Measurements from ENCODE around the gene SPON1. TPM values are rescaled to one million over a fixed set of nuclear protein-coding genes. Genes with fewer than 3 reads are reported as not detected.

Gene SPON1
- polyA plus RNA-seq, 2 of the 4 experiments (the other 2 are of a cell fraction): not detected

DNA sequence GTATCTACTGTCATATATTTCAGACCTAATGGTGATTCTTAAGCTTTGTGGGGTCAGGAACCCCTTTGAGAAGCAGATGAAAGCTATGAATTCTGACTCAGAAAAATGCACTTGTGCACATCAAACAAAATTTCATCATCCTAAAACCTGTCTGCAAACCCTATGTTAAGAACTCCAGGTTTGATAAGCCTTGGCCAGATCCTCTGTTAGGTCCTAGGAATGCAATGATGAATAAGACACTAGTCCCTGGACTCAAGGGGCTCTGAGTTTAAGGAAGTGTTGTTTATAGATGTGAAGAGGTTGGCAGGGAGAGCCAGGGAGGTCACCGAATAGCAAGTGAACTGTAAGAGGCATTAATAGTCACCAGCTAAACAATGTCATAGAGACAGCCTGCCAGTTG is 103.2 kb downstream of the SPON1 start:
- ATAC-seq (no peak), DNase-seq (ENCODE audit: low read depth in 1 of 2, low spot score in 1 of 2) (no peak), FAIRE-seq (no peak)
- ChIA-PET CTCF (interaction anchor here (1.8 kb wide), 1 partner anchor 83 kb away, joined by 5 read pairs; no protein-coding TSS in a partner anchor), POLR2A (no interaction called here)
- Histone ChIP-seq H3K4me3 (no peak overlapping the region), H3K9me3 (no peaks in the 10 kb centered on the region), H3K4me2 (no peak overlapping the region), H3K27ac (no peak overlapping the region), H3K4me1 (no peaks in the 10 kb centered on the region)
- WGBS (ENCODE audit: missing lambda C conversion rate): 0% methylated on average over 1 of the region's 1 CpG
- TF ChIP-seq, protein P1, sequence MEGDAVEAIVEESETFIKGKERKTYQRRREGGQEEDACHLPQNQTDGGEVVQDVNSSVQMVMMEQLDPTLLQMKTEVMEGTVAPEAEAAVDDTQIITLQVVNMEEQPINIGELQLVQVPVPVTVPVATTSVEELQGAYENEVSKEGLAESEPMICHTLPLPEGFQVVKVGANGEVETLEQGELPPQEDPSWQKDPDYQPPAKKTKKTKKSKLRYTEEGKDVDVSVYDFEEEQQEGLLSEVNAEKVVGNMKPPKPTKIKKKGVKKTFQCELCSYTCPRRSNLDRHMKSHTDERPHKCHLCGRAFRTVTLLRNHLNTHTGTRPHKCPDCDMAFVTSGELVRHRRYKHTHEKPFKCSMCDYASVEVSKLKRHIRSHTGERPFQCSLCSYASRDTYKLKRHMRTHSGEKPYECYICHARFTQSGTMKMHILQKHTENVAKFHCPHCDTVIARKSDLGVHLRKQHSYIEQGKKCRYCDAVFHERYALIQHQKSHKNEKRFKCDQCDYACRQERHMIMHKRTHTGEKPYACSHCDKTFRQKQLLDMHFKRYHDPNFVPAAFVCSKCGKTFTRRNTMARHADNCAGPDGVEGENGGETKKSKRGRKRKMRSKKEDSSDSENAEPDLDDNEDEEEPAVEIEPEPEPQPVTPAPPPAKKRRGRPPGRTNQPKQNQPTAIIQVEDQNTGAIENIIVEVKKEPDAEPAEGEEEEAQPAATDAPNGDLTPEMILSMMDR (IDR thresholded peaks at IDR 0.05): no peak

DNA sequence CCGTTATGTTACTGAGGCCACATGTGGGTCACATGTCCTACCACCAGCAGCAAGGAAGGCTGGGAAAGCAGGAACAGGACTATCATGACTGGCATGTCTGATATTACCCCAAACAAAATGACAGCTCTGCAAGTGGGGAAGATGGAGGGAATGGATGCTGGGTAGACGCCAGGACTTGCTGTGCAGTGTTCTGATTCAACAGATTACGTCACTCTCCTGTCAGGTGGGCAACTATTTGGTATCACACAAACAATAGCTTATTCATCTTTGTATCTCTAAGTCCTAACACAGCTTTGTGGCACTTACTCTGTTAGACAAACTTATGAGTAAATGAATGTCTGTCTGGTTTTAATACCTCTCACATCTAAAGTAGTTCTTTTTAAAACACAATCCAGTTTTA is 105.2 kb downstream of the SPON1 start:
- Histone ChIP-seq H3K4me1 (no peaks in the 10 kb centered on the region), H3K9me3 (no peaks in the 10 kb centered on the region), H3K4me2 (no peak overlapping the region), H3K27ac (no peak overlapping the region), H3K4me3 (no peak overlapping the region)
- no peak for ATAC-seq
- POLR2A ChIA-PET: no interaction called here
- TF ChIP-seq TFCP2L1 (CRISPR knock-in tag; IDR thresholded peaks at IDR 0.05): no peak
- TF ChIP-seq FOSL2 (IDR thresholded peaks at IDR 0.05): no peak
- no peak for TF ChIP-seq FOSL2 (CRISPR knock-in tag; IDR thresholded peaks at IDR 0.05)
- TF ChIP-seq, protein P2, sequence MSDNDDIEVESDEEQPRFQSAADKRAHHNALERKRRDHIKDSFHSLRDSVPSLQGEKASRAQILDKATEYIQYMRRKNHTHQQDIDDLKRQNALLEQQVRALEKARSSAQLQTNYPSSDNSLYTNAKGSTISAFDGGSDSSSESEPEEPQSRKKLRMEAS (IDR thresholded peaks at IDR 0.05): no peak
- TF ChIP-seq ZNF302 (CRISPR knock-in tag; IDR thresholded peaks at IDR 0.05): no peak
- no peak for TF ChIP-seq MYC (IDR thresholded peaks at IDR 0.05; ENCODE audit: borderline replicate concordance, low read length)
- no peak for TF ChIP-seq TP53 (CRISPR knock-in tag; IDR thresholded peaks at IDR 0.05)
- TF ChIP-seq SMC3 (IDR thresholded peaks at IDR 0.05): no peak
- no peak for TF ChIP-seq CBX8 (IDR thresholded peaks at IDR 0.05)
- TF ChIP-seq, protein P3, sequence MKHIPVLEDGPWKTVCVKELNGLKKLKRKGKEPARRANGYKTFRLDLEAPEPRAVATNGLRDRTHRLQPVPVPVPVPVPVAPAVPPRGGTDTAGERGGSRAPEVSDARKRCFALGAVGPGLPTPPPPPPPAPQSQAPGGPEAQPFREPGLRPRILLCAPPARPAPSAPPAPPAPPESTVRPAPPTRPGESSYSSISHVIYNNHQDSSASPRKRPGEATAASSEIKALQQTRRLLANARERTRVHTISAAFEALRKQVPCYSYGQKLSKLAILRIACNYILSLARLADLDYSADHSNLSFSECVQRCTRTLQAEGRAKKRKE (CRISPR knock-in tag; IDR thresholded peaks at IDR 0.05; ENCODE audit: low read depth): no peak
- TF ChIP-seq, protein P4, sequence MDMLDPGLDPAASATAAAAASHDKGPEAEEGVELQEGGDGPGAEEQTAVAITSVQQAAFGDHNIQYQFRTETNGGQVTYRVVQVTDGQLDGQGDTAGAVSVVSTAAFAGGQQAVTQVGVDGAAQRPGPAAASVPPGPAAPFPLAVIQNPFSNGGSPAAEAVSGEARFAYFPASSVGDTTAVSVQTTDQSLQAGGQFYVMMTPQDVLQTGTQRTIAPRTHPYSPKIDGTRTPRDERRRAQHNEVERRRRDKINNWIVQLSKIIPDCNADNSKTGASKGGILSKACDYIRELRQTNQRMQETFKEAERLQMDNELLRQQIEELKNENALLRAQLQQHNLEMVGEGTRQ (IDR thresholded peaks at IDR 0.05): no peak
- no peak for TF ChIP-seq NR3C1 (IDR thresholded peaks at IDR 0.05)
- no peak for TF ChIP-seq CHD4 (IDR thresholded peaks at IDR 0.05; ENCODE audit: borderline replicate concordance)
- TF ChIP-seq HOXA7 (CRISPR knock-in tag; IDR thresholded peaks at IDR 0.05): no peak
- TF ChIP-seq, protein P5, sequence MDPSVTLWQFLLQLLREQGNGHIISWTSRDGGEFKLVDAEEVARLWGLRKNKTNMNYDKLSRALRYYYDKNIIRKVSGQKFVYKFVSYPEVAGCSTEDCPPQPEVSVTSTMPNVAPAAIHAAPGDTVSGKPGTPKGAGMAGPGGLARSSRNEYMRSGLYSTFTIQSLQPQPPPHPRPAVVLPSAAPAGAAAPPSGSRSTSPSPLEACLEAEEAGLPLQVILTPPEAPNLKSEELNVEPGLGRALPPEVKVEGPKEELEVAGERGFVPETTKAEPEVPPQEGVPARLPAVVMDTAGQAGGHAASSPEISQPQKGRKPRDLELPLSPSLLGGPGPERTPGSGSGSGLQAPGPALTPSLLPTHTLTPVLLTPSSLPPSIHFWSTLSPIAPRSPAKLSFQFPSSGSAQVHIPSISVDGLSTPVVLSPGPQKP (IDR thresholded peaks at IDR 0.05; ENCODE audit: low read depth, low read length): no peak
- TF ChIP-seq FOXS1 (CRISPR knock-in tag; IDR thresholded peaks at IDR 0.05): no peak
- TF ChIP-seq, protein P6, sequence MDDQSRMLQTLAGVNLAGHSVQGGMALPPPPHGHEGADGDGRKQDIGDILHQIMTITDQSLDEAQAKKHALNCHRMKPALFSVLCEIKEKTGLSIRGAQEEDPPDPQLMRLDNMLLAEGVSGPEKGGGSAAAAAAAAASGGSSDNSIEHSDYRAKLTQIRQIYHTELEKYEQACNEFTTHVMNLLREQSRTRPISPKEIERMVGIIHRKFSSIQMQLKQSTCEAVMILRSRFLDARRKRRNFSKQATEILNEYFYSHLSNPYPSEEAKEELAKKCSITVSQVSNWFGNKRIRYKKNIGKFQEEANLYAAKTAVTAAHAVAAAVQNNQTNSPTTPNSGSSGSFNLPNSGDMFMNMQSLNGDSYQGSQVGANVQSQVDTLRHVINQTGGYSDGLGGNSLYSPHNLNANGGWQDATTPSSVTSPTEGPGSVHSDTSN (IDR thresholded peaks at IDR 0.05): no peak
- no peak for DNase-seq (ENCODE audit: low read depth in 1 of 2, low spot score in 1 of 2)
- WGBS (ENCODE audit: missing lambda C conversion rate): 12% methylated on average over 3 of the region's 3 CpGs
- no peak for FAIRE-seq
- CTCF ChIA-PET: interaction anchor here (0.6 kb wide), 1 partner anchor 193 kb away, joined by 3 read pairs; no protein-coding TSS in a partner anchor

DNA sequence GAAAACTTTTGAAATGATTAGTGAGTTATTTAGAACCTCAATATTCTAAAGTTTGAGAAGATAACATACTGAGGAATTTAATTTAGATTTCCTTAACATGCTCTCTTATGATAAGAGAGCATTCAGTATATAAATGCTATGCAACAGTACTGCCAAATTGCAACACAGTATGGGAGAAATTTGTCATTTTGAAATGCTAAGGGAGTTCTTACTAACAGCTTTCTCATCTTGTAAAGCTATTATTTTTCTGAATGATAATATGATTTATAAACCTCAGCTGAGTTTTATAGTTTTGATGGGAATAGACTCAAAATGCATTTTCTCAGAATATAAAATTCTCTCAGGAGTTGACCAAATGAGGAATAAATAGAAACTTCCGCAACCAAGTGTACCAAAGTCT is 108.4 kb downstream of the SPON1 start:
- ChIA-PET CTCF (interaction anchor here (1.6 kb wide), 1 partner anchor 9 kb away, joined by 5 read pairs; no protein-coding TSS in a partner anchor), POLR2A (no interaction called here)
- Histone ChIP-seq H3K4me1 (no peaks in the 10 kb centered on the region), H3K4me3 (no peak overlapping the region), H3K9me3 (no peaks in the 10 kb centered on the region), H3K4me2 (no peak overlapping the region), H3K27ac (no peak overlapping the region)
- FAIRE-seq (peak; percentile 72), DNase-seq (ENCODE audit: low read depth in 1 of 2, low spot score in 1 of 2) (no peak), ATAC-seq (no peak)
- TF ChIP-seq, protein P7, sequence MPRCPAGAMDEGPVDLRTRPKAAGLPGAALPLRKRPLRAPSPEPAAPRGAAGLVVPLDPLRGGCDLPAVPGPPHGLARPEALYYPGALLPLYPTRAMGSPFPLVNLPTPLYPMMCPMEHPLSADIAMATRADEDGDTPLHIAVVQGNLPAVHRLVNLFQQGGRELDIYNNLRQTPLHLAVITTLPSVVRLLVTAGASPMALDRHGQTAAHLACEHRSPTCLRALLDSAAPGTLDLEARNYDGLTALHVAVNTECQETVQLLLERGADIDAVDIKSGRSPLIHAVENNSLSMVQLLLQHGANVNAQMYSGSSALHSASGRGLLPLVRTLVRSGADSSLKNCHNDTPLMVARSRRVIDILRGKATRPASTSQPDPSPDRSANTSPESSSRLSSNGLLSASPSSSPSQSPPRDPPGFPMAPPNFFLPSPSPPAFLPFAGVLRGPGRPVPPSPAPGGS (IDR thresholded peaks at IDR 0.05): no peak
- TF ChIP-seq EHMT2 (IDR thresholded peaks at IDR 0.05; ENCODE audit: low read depth): no peak
- TF ChIP-seq, protein P3 (CRISPR knock-in tag; IDR thresholded peaks at IDR 0.05; ENCODE audit: low read depth): no peak
- WGBS (ENCODE audit: missing lambda C conversion rate): 97% methylated on average over 1 of the region's 1 CpG

All from A549 (cell line).